Keratinocyte (primary cell): ENCODE data around the gene HERC2. TPM values are rescaled to one million over a fixed set of nuclear protein-coding genes. Genes with fewer than 3 reads are reported as not detected.

Experiments used
- DNase-seq: peaks from one replicate; pipeline ENCODE4 v3.0.0-alpha.2; 2011; ENCODE audit warnings: low read depth, missing footprints, low spot score
- FAIRE-seq: peaks from 2 replicates; lab custom pipeline; 2011; peaks lifted over from hg19 to GRCh38; lab: Jason Lieb, UNC
- H2AFZ ChIP-seq: 2 replicates; pipeline ENCODE4 v1.6.0; 2012; ENCODE audit warnings: low read length, control low read depth, inconsistent platforms; ENCODE audit not compliant: control insufficient read depth
- H3K27ac ChIP-seq: 2 replicates; pipeline ENCODE4 v1.5.1; 2011; ENCODE audit warnings: low read length; ENCODE audit not compliant: control insufficient read depth, insufficient read depth
- H3K27me3 ChIP-seq: 3 replicates; pipeline ENCODE4 v1.6.0; 2011; ENCODE audit warnings: low read length; ENCODE audit not compliant: control insufficient read depth, insufficient read depth; ENCODE audit errors: extremely low read depth
- H3K36me3 ChIP-seq, 2 experiments: 2 replicates in 1 of 2; 3 replicates in 1 of 2; pipeline ENCODE4 v1.5.1; 2011; ENCODE audit warnings: low read length in 2 of 2, mild to moderate bottlenecking in 1 of 2; ENCODE audit not compliant: control insufficient read depth in 2 of 2, insufficient read depth in 2 of 2; ENCODE audit errors: extremely low read depth in 1 of 2
- H3K4me1 ChIP-seq: 3 replicates; pipeline ENCODE4 v1.5.1; 2011; ENCODE audit warnings: low read length; ENCODE audit not compliant: control insufficient read depth, insufficient read depth; ENCODE audit errors: extremely low read depth
- H3K4me2 ChIP-seq: 3 replicates; pipeline ENCODE4 v1.6.0; 2011; ENCODE audit warnings: low read depth, low read length; ENCODE audit not compliant: control insufficient read depth, insufficient read depth; ENCODE audit errors: extremely low read depth
- H3K4me3 ChIP-seq, 3 experiments: fragments of 200-600 bp in 1 of 3; sonication (generic) in 1 of 3; 2 replicates in 2 of 3; 3 replicates in 1 of 3; pipeline ENCODE4 v1.5.1; 2011 to 2016; ENCODE audit warnings: low read length in 3 of 3, mild to moderate bottlenecking in 3 of 3, control low read depth in 2 of 3, inconsistent platforms in 1 of 3, low read depth in 1 of 3, mixed read lengths in 1 of 3, mixed run types in 1 of 3, moderate library complexity in 1 of 3; ENCODE audit not compliant: control insufficient read depth in 2 of 3, insufficient read depth in 2 of 3; ENCODE audit errors: extremely low read depth in 1 of 3
- H3K79me2 ChIP-seq: 2 replicates; pipeline ENCODE4 v1.6.0; 2012; ENCODE audit warnings: low read length; ENCODE audit not compliant: control insufficient read depth, insufficient read depth
- H3K9ac ChIP-seq: 3 replicates; pipeline ENCODE4 v1.6.0; 2011; ENCODE audit warnings: low read length; ENCODE audit not compliant: control insufficient read depth, insufficient read depth; ENCODE audit errors: extremely low read depth
- H3K9me1 ChIP-seq: 3 replicates; pipeline ENCODE4 v1.6.0; 2011; ENCODE audit warnings: low read length; ENCODE audit not compliant: control insufficient read depth, insufficient read depth; ENCODE audit errors: extremely low read depth
- H3K9me3 ChIP-seq: 2 replicates; pipeline ENCODE4 v1.5.1; 2012; ENCODE audit warnings: low read depth, low read length; ENCODE audit not compliant: control insufficient read depth
- H4K20me1 ChIP-seq: 3 replicates; pipeline ENCODE4 v1.6.0; 2011; ENCODE audit warnings: low read length; ENCODE audit not compliant: control insufficient read depth, insufficient read depth; ENCODE audit errors: extremely low read depth
- EZH2 ChIP-seq: IDR thresholded peaks from one replicate; pipeline ENCODE4 v1.6.1; 2012; ENCODE audit warnings: inconsistent platforms, mild to moderate bottlenecking, low read length, moderate library complexity
- dilution Hi-C: fragments of 300-500 bp; cut with MboI; formaldehyde crosslinking; loops from one replicate; pipeline ENCODE4 v1.7.0; 2020; ENCODE audit warnings: low sequenced_read_pairs; ENCODE audit not compliant: extremely low pct_ligation_motif_present
- polyA plus RNA-seq, 5 experiments: library from polyadenylated mRNA; depleted of rRNA in 3 of 5; stranded (reverse) in 3 of 5; stranded (forward) in 1 of 5; unstranded in 1 of 5; fragments of >200 nt; gene quantifications; 1 replicate in 1 of 5; 2 replicates in 3 of 5; 3 replicates in 1 of 5; pipeline versions ENCODE4 v1.2.1 to v1.2.3, GENCODE V29; 2011 to 2012; ENCODE audit warnings: missing spikeins in 2 of 5, low read depth in 1 of 5, low replicate concordance in 1 of 5
- TF ChIP-seq, protein P1 (sequence below), 3 experiments: IDR thresholded peaks in 1 of 3; conservative IDR thresholded peaks in 1 of 3; optimal IDR thresholded peaks in 1 of 3; 2 replicates in 2 of 3; 3 replicates in 1 of 3; pipeline versions ENCODE3 to v1.5.1; 2011; ENCODE audit warnings: low read length in 3 of 3, mild to moderate bottlenecking in 3 of 3, moderate library complexity in 2 of 3, control low read depth in 1 of 3, inconsistent platforms in 1 of 3; ENCODE audit not compliant: insufficient read depth in 2 of 3; ENCODE audit errors: extremely low read depth in 1 of 3

Gene HERC2
- polyA plus RNA-seq, 1 donor (not counting 4 experiments of a cell fraction or from before 2014, with no cell fraction given), result 12.4 TPM

DNA sequence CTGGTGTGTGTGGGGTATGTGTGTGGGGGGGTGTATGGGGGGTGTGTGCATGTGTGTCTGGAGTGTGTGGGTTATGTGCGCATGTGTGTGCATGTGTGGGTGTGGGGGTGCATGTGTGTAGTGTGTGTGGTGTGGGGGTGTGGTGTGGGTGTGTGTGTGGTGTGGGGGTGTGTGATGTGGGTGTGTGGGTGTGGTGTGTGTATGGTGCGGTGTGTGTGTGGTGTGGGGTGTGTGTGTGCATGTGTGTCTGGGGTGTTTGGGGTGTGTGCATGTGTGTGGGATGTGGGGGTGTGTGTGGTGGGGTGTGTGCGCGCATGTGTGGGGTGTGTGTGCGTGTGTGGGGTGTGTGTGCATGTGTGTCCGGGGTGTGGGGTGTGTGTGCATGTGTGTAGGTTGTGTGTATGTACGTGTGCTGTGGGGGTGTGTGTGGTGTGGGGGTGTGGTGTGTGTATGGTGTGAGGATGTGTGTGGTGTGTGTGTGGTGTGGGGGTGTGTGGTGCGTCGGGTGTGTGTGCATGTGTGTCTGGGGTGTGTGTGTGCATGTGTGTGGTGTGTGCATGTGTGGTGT is 216.7 kb downstream of the HERC2 start:
- no peak for TF ChIP-seq EZH2
- TF ChIP-seq, protein P1, sequence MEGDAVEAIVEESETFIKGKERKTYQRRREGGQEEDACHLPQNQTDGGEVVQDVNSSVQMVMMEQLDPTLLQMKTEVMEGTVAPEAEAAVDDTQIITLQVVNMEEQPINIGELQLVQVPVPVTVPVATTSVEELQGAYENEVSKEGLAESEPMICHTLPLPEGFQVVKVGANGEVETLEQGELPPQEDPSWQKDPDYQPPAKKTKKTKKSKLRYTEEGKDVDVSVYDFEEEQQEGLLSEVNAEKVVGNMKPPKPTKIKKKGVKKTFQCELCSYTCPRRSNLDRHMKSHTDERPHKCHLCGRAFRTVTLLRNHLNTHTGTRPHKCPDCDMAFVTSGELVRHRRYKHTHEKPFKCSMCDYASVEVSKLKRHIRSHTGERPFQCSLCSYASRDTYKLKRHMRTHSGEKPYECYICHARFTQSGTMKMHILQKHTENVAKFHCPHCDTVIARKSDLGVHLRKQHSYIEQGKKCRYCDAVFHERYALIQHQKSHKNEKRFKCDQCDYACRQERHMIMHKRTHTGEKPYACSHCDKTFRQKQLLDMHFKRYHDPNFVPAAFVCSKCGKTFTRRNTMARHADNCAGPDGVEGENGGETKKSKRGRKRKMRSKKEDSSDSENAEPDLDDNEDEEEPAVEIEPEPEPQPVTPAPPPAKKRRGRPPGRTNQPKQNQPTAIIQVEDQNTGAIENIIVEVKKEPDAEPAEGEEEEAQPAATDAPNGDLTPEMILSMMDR (optimal IDR thresholded peaks at IDR 0.05 in 1 of 3, IDR thresholded peaks at IDR 0.05 in 1 of 3, conservative IDR thresholded peaks at IDR 0.05 in 1 of 3; ENCODE audit: extremely low read depth in 1 of 3, insufficient read depth in 2 of 3, low read length in 3 of 3), result no peak
- Histone ChIP-seq H3K4me2 (no peak overlapping the region), H3K9me1 (no peaks in the 10 kb centered on the region), H3K27ac (no peak overlapping the region), H4K20me1 (no peaks in the 10 kb centered on the region), H3K9ac (no peak overlapping the region), H3K4me3 (no peak overlapping the region), H3K79me2 (no peaks in the 10 kb centered on the region), H3K4me1 (peaks cover 2% of the 10 kb centered on the region), H3K9me3 (no peaks in the 10 kb centered on the region), H3K27me3 (peaks cover 26% of the 10 kb centered on the region), H2AFZ (no peak overlapping the region), H3K36me3 (no peaks in the 10 kb centered on the region)
- DNase-seq (no peak), FAIRE-seq (no peak)
- dilution Hi-C loops, result no loop called here

DNA sequence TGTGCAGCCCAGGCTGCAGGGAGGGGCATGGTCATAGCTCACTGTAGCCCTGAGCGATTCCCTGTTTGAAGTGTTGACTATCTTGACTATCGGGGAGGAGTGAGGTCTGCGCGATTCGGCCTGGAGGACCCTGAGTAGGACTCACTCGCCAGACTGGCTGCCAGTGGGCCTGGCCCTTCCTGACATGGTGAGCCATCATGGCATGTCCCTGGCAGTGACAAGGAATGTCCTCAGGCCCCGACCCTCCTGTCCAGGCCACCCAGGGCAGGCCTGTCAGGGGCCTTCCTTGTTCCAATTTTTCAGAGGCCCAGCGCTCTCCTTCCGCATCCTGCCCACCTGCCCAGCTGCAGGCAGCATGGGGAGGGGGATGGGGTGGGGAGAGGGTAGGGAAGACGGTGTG is 217.7 kb downstream of the HERC2 start:
- dilution Hi-C loops, result no loop called here
- H3K79me2 ChIP-seq, result no peaks in the 10 kb centered on the region

More for the DNA sequence above, 217.7 kb downstream of the HERC2 start:
- H4K20me1 ChIP-seq, result no peaks in the 10 kb centered on the region
- H3K9ac ChIP-seq, result no peak overlapping the region
- peaks cover 34% of the 10 kb centered on the region for H3K27me3 ChIP-seq
- DNase-seq (no peak), FAIRE-seq (no peak)
- peaks cover 2% of the 10 kb centered on the region for H3K4me1 ChIP-seq
- no peaks in the 10 kb centered on the region for H3K9me3 ChIP-seq
- H3K27ac ChIP-seq, result no peak overlapping the region
- no peak overlapping the region for H3K4me3 ChIP-seq
- no peak overlapping the region for H2AFZ ChIP-seq
- no peaks in the 10 kb centered on the region for H3K36me3 ChIP-seq
- no peaks in the 10 kb centered on the region for H3K9me1 ChIP-seq
- no peak overlapping the region for H3K4me2 ChIP-seq
- no peak for TF ChIP-seq EZH2
- TF ChIP-seq, protein P1 (optimal IDR thresholded peaks at IDR 0.05 in 1 of 3, IDR thresholded peaks at IDR 0.05 in 1 of 3, conservative IDR thresholded peaks at IDR 0.05 in 1 of 3; ENCODE audit: extremely low read depth in 1 of 3, insufficient read depth in 2 of 3, low read length in 3 of 3), result no peak
